Ramos (cell line): ENCODE results near the gene SOD3.

Experiments used
- in situ Hi-C: fragments of 300-500 bp; cut with MboI; formaldehyde crosslinking; loops from one replicate; pipeline ENCODE4 v1.14.3; 2022; ENCODE audit warnings: low sequenced_read_pairs; ENCODE audit not compliant: unreplicated experiment

The SOD3 gene

GRCh38 chr4:24837781-24838180 lies 42.4 kb downstream of the SOD3 start:
- in situ Hi-C loops: no loop called here

GRCh38 chr4:24840362-24840761 lies 45.0 kb downstream of the SOD3 start:
- in situ Hi-C loops: no loop called here

- in situ Hi-C loops: no loop called here
These were observed 45.6 kb downstream of the SOD3 start for GRCh38 chr4:24840826-24841543.

GRCh38 chr4:24842356-24842755 lies 47.0 kb downstream of the SOD3 start:
- in situ Hi-C loops: no loop called here

GRCh38 chr4:24843096-24843495 lies 47.7 kb downstream of the SOD3 start:
- in situ Hi-C loops: no loop called here

- in situ Hi-C loops: no loop called here
These were observed 49.8 kb downstream of the SOD3 start for GRCh38 chr4:24845132-24845531.

- in situ Hi-C loops: no loop called here
These were observed 50.5 kb downstream of the SOD3 start for GRCh38 chr4:24845902-24846301.

- in situ Hi-C loops: no loop called here
These were observed 51.3 kb downstream of the SOD3 start for GRCh38 chr4:24846716-24847115.

- in situ Hi-C loops: no loop called here
These were observed 54.0 kb downstream of the SOD3 start for GRCh38 chr4:24849351-24849750.

GRCh38 chr4:24849756-24850155 lies 54.4 kb downstream of the SOD3 start:
- in situ Hi-C loops: no loop called here
